ENCODE measurements around the gene XRN2.

XRN2 gene

GRCh38 chr20:21301940-21302663 is 1.0 kb upstream of the XRN2 start:
- no peak for DNase-seq (ENCODE audit: low read depth)

- DNase-seq (ENCODE audit: low read depth), result no peak
These were observed 469 bp upstream of the XRN2 start for GRCh38 chr20:21302664-21303060.

GRCh38 chr20:21303872-21304586 is 898 bp downstream of the XRN2 start:
- no peak for DNase-seq (ENCODE audit: low read depth)

DNA sequence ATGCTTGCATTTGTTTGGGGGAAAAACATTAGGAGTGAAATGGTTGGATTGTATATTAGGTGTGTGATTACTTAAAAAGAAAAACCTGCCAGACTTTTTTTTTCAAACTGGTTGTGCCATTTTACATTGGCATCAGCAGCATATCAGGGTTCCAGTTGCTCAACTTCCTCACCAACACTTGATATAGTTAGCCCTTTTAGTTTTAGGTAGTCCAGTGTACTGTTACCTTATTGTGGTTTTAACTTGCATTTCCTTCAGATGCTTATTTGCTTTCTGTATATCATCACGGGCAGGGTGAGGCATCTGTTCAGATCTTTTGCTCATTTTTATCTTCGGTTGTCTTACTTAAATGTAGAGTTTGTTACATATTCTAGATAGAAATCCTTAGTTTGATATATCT is 5.2 kb downstream of the XRN2 start:
- no peak for DNase-seq (ENCODE audit: low read depth)

- no peak for DNase-seq (ENCODE audit: low read depth)
These were observed 6.7 kb downstream of the XRN2 start for GRCh38 chr20:21309678-21310467.

GRCh38 chr20:21312813-21313474 is 9.8 kb downstream of the XRN2 start:
- DNase-seq (ENCODE audit: low read depth), result no peak

DNA sequence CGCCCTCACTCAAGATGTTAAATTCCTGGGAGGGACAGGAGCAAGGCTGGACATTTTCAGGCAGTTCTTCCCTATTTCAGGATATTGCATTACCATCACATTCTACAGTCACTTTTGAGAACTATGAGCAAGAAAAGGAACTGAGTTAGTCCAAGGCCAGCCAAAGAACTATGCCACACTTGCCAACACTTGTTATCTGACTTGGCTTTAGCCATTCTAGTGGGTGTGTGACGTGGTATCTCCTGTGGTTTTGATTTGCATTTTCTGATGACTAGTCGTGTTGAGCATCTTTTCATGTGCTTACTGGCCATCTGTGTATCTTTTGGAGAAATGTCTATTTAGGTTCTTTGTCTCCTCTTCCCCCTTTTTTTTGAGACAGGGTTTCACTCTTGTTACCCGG is 12.0 kb downstream of the XRN2 start:
- peak; percentile 14 for DNase-seq (ENCODE audit: low read depth)

- DNase-seq (ENCODE audit: low read depth), result no peak
These were observed 19.1 kb downstream of the XRN2 start for GRCh38 chr20:21322083-21322710.

GRCh38 chr20:21322921-21323331 is 19.8 kb downstream of the XRN2 start:
- no peak for DNase-seq (ENCODE audit: low read depth)

DNA sequence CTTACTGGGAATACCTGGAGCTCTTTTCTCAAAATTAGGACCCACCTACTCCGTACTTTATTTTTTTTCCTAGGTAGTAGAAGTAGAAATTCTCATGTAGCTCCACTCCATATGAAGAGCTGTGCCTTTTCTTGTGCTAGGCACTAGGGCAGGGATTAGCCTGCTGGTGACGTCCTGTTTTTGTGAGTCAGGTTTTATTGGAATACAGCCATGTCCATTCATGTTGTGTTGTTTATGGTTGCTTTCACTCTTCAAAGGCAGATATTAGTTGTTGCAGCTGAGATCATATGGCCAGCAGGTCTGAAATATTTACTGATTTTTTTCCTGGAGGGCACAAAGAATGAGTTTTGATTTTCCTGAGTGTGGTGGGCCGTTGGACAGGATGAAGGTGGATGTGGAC is 20.5 kb downstream of the XRN2 start:
- peak; percentile 61 for DNase-seq (ENCODE audit: low read depth)

DNA sequence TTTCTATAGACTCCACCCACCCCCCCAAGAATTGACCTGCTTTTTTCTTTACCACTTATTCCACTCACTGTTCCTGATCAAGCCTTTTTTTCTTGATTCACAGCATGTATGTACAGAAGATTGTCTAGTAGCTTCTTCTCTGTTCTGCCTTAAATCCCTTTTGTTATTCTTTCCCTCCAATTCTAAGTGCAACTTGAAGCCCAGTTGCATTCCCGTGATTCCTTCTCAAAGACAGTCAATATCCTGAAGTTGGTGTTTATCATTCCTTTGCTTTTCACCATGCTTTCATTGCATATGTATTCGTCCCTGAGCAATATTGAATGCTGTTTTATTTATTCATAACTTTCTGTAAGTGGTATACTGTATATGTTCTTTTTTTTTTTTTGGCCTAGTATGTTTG is 21.0 kb downstream of the XRN2 start:
- DNase-seq (ENCODE audit: low read depth), result no peak

GRCh38 chr20:21325296-21325695 is 22.2 kb downstream of the XRN2 start:
- DNase-seq (ENCODE audit: low read depth), result no peak

- DNase-seq (ENCODE audit: low read depth), result no peak
These were observed 23.6 kb downstream of the XRN2 start for GRCh38 chr20:21326700-21327099.

DNA sequence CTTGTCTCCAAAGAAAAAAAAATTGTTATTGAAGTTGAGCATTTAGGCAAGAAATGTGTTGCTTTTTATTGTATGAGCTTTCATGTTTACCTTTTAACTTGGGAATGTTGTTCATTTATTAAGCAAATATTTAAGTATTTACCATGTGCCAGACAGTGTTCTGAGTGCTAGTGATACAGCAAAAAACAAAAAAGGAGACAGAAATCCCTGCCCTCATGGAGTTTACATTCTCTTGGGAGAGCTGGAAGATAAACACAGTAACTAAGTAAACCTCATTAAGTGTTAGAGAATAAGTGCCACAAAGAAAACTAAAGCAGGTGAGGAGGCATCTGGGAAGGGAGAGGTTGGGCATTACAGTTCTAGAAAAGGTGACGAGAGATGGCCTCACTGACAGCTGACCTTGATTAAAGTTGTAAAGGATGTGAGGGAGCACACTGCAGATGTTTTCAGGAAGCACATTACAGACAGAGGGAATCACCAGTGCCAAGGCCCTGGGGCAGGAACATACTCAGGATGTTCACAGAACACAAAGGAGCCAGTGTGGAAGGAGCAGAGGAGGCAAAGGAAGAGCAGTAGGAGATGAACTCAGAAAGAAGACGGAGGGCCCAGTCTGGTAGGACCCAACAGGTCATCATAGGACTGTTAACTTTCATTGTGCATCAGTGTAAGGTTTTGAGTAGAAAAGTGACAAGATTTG is 33.5 kb downstream of the XRN2 start:
- DNase-seq (ENCODE audit: low read depth), result no peak

- no peak for DNase-seq (ENCODE audit: low read depth)
These were observed 35.2 kb downstream of the XRN2 start for GRCh38 chr20:21338291-21338690.

DNA sequence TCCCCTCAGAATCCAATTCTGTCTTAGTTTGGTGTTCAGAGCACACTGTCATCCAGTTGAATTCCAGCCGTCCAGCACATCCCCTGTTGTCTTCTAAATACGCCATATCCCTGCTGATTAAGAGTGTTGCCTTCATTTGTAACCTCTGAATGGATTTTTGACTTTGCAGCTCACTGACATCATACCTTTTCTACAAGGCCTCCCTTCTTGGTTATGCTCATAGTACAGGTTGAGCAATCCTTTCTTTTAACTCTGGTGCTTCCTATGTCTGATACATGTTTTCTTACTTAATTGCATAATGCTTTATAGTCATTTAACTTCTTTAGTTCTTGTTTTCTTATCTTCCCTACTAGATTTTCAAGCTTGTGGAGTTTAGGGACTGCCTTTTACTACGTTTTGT is 36.4 kb downstream of the XRN2 start:
- DNase-seq (ENCODE audit: low read depth), result no peak

DNA sequence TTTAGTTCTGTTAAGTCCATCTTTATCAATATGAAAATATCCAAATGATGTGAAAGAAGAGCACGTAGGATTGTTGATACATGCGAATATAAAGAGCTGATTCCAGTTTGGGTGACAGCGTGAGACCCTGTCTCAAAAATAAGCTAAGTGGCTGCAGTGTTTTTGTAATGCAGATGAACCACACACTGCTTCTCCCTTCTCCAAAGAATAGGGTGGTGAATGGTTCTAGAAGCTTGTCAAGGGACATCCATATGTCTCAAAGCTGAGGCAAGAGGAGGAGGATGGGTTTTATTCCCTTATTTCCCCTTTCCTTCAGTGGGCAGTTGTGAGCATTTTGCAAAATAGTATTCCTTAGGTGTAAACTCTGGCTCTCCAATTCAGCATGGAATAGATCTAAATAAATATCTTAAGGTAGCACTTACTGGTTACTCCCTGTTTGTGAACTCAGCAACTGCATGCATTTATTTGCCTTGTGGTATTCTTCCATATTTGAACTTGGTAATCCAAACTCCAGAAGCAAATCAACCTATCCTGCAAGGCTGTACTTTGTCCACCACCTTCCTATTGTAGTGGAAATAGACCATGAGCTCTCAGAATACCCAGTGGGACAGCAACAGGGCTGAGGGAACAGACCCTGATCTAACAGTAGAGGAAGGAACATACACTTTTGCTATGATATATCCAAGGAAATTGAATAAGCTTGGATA is 38.0 kb downstream of the XRN2 start:
- DNase-seq (ENCODE audit: low read depth), result no peak

DNA sequence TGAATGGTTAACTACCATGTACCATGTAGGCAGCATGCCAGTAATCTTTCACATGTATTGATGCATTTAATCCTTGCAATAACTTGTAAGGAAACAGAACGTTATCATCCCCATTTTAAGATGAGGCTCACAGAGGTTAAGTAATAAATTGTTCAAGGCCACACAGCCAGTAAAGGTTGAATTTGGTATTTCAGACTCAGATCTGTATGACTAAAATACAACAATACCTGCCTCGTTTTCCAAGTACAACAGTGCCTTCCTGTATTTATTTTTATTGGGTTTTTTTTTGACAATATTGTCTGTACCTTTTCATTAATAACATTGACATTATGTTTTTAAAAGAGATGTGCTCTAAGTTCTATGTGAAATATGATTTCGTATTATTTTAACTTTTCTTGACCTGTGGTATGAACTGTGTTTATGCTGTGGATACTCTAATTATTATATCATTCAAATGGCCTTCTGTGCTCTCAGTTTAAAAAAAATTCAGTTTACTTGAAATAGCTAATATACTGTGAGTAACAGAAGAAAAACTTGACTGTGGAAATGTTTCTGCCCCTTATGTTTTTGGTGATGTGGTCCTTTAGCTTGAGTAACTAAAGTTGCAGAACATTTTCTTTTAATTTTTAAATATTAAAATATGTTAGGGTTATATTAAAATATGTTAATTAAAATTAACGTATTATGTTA is 39.7 kb downstream of the XRN2 start:
- no peak for DNase-seq (ENCODE audit: low read depth)

- no peak for DNase-seq (ENCODE audit: low read depth)
These were observed 41.2 kb downstream of the XRN2 start for GRCh38 chr20:21344206-21344900.
